ENCODE measurements around the gene HSFX3.
"Not testable (repeated sequence)": the region's sequence is repeated elsewhere in the genome, so short reads cannot be mapped to it uniquely, and the experiment has no call there.

DNA sequence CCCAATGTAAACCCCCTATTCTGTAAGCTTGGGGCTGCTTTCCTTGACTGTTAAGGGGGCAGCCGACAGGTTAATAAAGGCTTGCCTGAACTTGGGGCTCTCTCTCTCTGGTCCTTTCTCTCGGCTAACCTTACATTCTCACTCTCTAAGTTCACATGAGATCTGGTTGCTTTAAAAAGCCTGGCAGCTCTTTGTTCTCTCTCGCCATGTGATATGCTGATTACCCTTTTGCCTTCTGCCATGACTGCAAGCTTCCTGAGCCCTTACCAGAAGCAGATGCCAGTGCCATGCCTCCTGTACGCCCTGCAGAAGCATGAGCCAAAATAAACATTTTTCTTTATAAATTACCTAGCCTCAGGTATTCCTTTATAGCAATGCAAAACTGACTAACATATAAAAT is 5.5 kb upstream of the HSFX3 start:
- TF ChIP-seq, protein P1, sequence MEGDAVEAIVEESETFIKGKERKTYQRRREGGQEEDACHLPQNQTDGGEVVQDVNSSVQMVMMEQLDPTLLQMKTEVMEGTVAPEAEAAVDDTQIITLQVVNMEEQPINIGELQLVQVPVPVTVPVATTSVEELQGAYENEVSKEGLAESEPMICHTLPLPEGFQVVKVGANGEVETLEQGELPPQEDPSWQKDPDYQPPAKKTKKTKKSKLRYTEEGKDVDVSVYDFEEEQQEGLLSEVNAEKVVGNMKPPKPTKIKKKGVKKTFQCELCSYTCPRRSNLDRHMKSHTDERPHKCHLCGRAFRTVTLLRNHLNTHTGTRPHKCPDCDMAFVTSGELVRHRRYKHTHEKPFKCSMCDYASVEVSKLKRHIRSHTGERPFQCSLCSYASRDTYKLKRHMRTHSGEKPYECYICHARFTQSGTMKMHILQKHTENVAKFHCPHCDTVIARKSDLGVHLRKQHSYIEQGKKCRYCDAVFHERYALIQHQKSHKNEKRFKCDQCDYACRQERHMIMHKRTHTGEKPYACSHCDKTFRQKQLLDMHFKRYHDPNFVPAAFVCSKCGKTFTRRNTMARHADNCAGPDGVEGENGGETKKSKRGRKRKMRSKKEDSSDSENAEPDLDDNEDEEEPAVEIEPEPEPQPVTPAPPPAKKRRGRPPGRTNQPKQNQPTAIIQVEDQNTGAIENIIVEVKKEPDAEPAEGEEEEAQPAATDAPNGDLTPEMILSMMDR (conservative IDR thresholded peaks at IDR 0.05): not testable (repeated sequence)
- not testable (repeated sequence) for TF ChIP-seq EZH2 (IDR thresholded peaks at IDR 0.05; ENCODE audit: low read depth)

Measured in PC-9 (cell line).